Astrocyte (in vitro differentiated cells and primary cell): Measurements from ENCODE around the gene C1orf167. TPM values are rescaled to one million over a fixed set of nuclear protein-coding genes. Genes with fewer than 3 reads are reported as not detected.

Experiments
- DNase-seq: peaks from one replicate; pipeline ENCODE4 v3.0.0-alpha.2; 2010; ENCODE audit warnings: low read depth
- FAIRE-seq: peaks from 2 replicates; lab custom pipeline; 2011; peaks lifted over from hg19 to GRCh38; lab: Jason Lieb, UNC
- H2AFZ ChIP-seq: 2 replicates; pipeline ENCODE4 v1.6.0; 2012; ENCODE audit warnings: low read depth, low read length, inconsistent platforms
- H3K27ac ChIP-seq: 2 replicates; pipeline ENCODE4 v1.5.1; 2011; ENCODE audit warnings: low read depth, low read length, inconsistent platforms
- H3K27me3 ChIP-seq: 2 replicates; pipeline ENCODE4 v1.6.0; 2011; ENCODE audit warnings: low read length, inconsistent platforms; ENCODE audit not compliant: insufficient read depth
- H3K36me3 ChIP-seq: 2 replicates; pipeline ENCODE4 v1.5.1; 2011; ENCODE audit warnings: low read length, inconsistent platforms; ENCODE audit not compliant: insufficient read depth
- H3K4me1 ChIP-seq: 2 replicates; pipeline ENCODE4 v1.5.1; 2011; ENCODE audit warnings: low read length, inconsistent platforms; ENCODE audit not compliant: insufficient read depth
- H3K4me2 ChIP-seq: 2 replicates; pipeline ENCODE4 v1.6.0; 2012; ENCODE audit warnings: low read length, inconsistent platforms
- H3K4me3 ChIP-seq: 2 replicates; pipeline ENCODE4 v1.5.1; 2011; ENCODE audit warnings: low read depth, mild to moderate bottlenecking, low read length, inconsistent platforms; ENCODE audit not compliant: insufficient read depth
- H3K79me2 ChIP-seq: 2 replicates; pipeline ENCODE4 v1.6.0; 2012; ENCODE audit warnings: mild to moderate bottlenecking, low read length, inconsistent platforms; ENCODE audit not compliant: insufficient read depth
- H3K9ac ChIP-seq: 2 replicates; pipeline ENCODE4 v1.6.0; 2012; ENCODE audit warnings: mild to moderate bottlenecking, low read length, inconsistent platforms
- H3K9me3 ChIP-seq: 2 replicates; pipeline ENCODE4 v1.5.1; 2012; ENCODE audit warnings: low read depth, mild to moderate bottlenecking, low read length, inconsistent platforms; ENCODE audit not compliant: insufficient read depth
- H4K20me1 ChIP-seq: 2 replicates; pipeline ENCODE4 v1.6.0; 2012; ENCODE audit warnings: low read length, inconsistent platforms; ENCODE audit not compliant: insufficient read depth
- H3K27ac Mint-ChIP-seq: one replicate; pipeline ENCODE4 v1.8.0; 2021; ENCODE audit warnings: mild to moderate bottlenecking, mixed read lengths; ENCODE audit not compliant: unreplicated experiment
- H3K27me3 Mint-ChIP-seq: one replicate; pipeline ENCODE4 v1.8.0; 2021; ENCODE audit warnings: low read depth, mixed read lengths; ENCODE audit not compliant: unreplicated experiment
- H3K36me3 Mint-ChIP-seq: one replicate; pipeline ENCODE4 v1.8.0; 2021; ENCODE audit warnings: low read depth, mixed read lengths; ENCODE audit not compliant: unreplicated experiment
- H3K4me1 Mint-ChIP-seq: one replicate; pipeline ENCODE4 v1.8.0; 2021; ENCODE audit warnings: low read depth, mixed read lengths; ENCODE audit not compliant: unreplicated experiment
- H3K4me3 Mint-ChIP-seq: one replicate; pipeline ENCODE4 v1.8.0; 2021; ENCODE audit warnings: mild to moderate bottlenecking, moderate library complexity, mixed read lengths; ENCODE audit not compliant: unreplicated experiment
- H3K9me3 Mint-ChIP-seq: one replicate; pipeline ENCODE4 v1.8.0; 2021; ENCODE audit warnings: mild to moderate bottlenecking, mixed read lengths; ENCODE audit not compliant: unreplicated experiment
- CTCF ChIP-seq: IDR thresholded peaks from 2 replicates; pipeline ENCODE4 v1.5.1; 2011; ENCODE audit warnings: low read depth, mild to moderate bottlenecking, inconsistent platforms, low read length, moderate library complexity; ENCODE audit not compliant: insufficient read depth
- EZH2 ChIP-seq: IDR thresholded peaks from 2 replicates; pipeline ENCODE4 v1.6.1; 2012; ENCODE audit warnings: mild to moderate bottlenecking, low read length, inconsistent platforms; ENCODE audit not compliant: insufficient read depth
- total RNA-seq: library from RNA; stranded (reverse); gene quantifications from 2 replicates; pipeline ENCODE4 v1.2.1, GENCODE V29; 2021

C1orf167 gene
- total RNA-seq, 1 donor from 2014 or later = not detected

- no peaks in the 10 kb centered on the region for H3K36me3 ChIP-seq
- Mint-ChIP-seq H3K36me3 (peaks cover 3% of the 10 kb centered on the region), H3K27ac (no peak overlapping the region), H3K4me1 (peaks cover 10% of the 10 kb centered on the region), H3K4me3 (peak overlapping the region; percentile 35), H3K27me3 (peaks cover 3% of the 10 kb centered on the region), H3K9me3 (no peaks in the 10 kb centered on the region)
- H3K27me3 ChIP-seq = no peaks in the 10 kb centered on the region
- H3K27ac ChIP-seq = no peak overlapping the region
- H3K4me2 ChIP-seq = no peak overlapping the region
- no peaks in the 10 kb centered on the region for H3K9me3 ChIP-seq
- peaks cover 9% of the 10 kb centered on the region for H4K20me1 ChIP-seq
- no peak for TF ChIP-seq EZH2
- TF ChIP-seq CTCF = no peak
- FAIRE-seq (no peak), DNase-seq (no peak)
- peaks cover 18% of the 10 kb centered on the region for H3K4me1 ChIP-seq
- H3K4me3 ChIP-seq = no peak overlapping the region
- H2AFZ ChIP-seq = no peak overlapping the region
- H3K9ac ChIP-seq = no peak overlapping the region
- peaks cover 2% of the 10 kb centered on the region for H3K79me2 ChIP-seq
Measured at GRCh38 chr1:11738096-11738495, 23.9 kb upstream of the C1orf167 start.

DNA sequence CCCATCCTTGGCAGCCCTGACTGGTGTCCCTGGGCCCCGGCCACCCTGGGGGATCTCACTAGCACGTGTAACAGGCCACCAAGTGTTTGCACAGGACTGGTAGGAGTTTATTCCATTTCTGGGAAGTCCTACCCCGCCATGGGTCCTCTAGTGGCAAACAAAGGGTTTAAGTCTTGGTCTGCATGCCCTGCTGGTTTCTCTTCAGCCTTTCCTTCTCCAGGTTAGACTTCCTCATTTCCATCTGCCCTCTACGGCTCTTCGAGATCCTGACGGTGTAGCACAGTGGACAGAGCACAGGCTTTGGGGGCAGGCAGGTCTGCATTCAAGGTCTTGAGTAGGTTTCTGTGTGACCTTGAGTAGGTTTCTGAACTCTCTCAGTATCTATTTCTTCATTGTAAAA is 23.2 kb upstream of the C1orf167 start:
- peaks cover 3% of the 10 kb centered on the region for H3K27me3 Mint-ChIP-seq
- Histone ChIP-seq H3K4me1 (peaks cover 18% of the 10 kb centered on the region), H2AFZ (no peak overlapping the region), H3K4me3 (no peak overlapping the region), H3K9me3 (no peaks in the 10 kb centered on the region), H3K9ac (no peak overlapping the region), H3K27ac (no peak overlapping the region), H3K36me3 (no peaks in the 10 kb centered on the region), H3K79me2 (peaks cover 2% of the 10 kb centered on the region), H4K20me1 (peaks cover 9% of the 10 kb centered on the region), H3K27me3 (no peaks in the 10 kb centered on the region), H3K4me2 (no peak overlapping the region)
- no peaks in the 10 kb centered on the region for H3K9me3 Mint-ChIP-seq
- peaks cover 10% of the 10 kb centered on the region for H3K4me1 Mint-ChIP-seq
- DNase-seq = no peak
- no peak overlapping the region for H3K27ac Mint-ChIP-seq
- peak overlapping the region; percentile 27 for H3K4me3 Mint-ChIP-seq
- FAIRE-seq = no peak
- TF ChIP-seq EZH2 (no peak), CTCF (no peak)
- H3K36me3 Mint-ChIP-seq = peaks cover 3% of the 10 kb centered on the region

DNA sequence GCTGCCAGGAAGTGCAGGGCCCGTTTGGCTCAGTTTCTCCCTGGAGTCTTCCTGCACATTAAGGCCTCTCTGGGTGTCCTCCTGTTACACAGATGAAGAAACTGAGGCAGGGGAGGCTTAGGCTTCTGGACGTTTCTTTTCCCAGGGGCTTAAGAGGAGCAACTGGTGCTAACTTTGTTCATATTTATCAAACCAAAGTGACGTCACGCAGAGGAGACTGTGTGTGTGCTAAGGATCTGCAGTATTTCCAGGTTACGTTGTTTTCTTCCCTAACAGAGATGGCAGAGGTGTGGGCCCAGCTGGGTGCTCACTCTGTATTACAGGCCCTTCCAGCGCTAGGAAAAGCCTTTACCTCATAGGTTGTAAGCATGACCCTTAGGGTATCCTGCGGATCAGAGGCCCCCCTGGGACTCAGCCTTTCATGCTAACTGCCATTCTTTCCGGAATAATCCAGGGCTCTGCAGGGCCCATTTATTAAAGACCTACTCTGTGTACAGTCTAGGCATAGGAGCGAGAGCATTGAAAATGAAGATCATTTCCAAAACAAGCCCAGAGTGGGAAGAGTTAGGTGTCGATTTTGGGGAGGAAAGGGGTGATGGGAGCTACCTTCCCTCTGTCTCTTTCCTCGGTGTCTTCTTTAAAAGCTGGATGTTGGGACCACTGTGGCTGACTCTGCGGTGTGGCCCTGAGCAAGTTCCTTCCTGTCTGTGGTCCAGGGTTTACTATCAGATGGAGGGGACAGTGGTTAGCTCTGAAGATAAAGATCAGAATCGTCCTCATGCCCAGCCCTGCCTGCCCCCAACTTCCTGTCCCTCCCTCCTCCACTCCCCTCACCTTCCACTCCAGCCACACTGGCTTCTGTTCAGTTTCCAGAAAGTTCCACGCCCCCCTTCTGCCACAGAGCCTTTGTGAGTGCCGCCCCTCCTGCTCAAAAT is 21.5 kb upstream of the C1orf167 start:
- Histone ChIP-seq H3K27me3 (no peaks in the 10 kb centered on the region), H3K9me3 (no peaks in the 10 kb centered on the region), H3K9ac (no peak overlapping the region), H3K79me2 (peaks cover 2% of the 10 kb centered on the region), H3K27ac (no peak overlapping the region), H2AFZ (no peak overlapping the region), H3K4me3 (no peak overlapping the region), H3K36me3 (no peaks in the 10 kb centered on the region), H4K20me1 (peaks cover 9% of the 10 kb centered on the region), H3K4me1 (peaks cover 17% of the 10 kb centered on the region), H3K4me2 (no peak overlapping the region)
- H3K27ac Mint-ChIP-seq = no peak overlapping the region
- no peak for FAIRE-seq
- H3K4me1 Mint-ChIP-seq = peaks cover 10% of the 10 kb centered on the region
- DNase-seq = no peak
- TF ChIP-seq EZH2 (no peak), CTCF (no peak)
- peaks cover 3% of the 10 kb centered on the region for H3K27me3 Mint-ChIP-seq
- no peaks in the 10 kb centered on the region for H3K9me3 Mint-ChIP-seq
- no peak overlapping the region for H3K4me3 Mint-ChIP-seq
- H3K36me3 Mint-ChIP-seq = peaks cover 6% of the 10 kb centered on the region
